ENCODE data around the gene SYT6. TPM values are rescaled to one million over a fixed set of nuclear protein-coding genes. Genes with fewer than 3 reads are reported as not detected.

SYT6 gene, protein sequence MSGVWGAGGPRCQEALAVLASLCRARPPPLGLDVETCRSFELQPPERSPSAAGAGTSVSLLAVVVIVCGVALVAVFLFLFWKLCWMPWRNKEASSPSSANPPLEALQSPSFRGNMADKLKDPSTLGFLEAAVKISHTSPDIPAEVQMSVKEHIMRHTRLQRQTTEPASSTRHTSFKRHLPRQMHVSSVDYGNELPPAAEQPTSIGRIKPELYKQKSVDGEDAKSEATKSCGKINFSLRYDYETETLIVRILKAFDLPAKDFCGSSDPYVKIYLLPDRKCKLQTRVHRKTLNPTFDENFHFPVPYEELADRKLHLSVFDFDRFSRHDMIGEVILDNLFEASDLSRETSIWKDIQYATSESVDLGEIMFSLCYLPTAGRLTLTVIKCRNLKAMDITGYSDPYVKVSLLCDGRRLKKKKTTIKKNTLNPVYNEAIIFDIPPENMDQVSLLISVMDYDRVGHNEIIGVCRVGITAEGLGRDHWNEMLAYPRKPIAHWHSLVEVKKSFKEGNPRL
- total RNA-seq = not detected

DNA sequence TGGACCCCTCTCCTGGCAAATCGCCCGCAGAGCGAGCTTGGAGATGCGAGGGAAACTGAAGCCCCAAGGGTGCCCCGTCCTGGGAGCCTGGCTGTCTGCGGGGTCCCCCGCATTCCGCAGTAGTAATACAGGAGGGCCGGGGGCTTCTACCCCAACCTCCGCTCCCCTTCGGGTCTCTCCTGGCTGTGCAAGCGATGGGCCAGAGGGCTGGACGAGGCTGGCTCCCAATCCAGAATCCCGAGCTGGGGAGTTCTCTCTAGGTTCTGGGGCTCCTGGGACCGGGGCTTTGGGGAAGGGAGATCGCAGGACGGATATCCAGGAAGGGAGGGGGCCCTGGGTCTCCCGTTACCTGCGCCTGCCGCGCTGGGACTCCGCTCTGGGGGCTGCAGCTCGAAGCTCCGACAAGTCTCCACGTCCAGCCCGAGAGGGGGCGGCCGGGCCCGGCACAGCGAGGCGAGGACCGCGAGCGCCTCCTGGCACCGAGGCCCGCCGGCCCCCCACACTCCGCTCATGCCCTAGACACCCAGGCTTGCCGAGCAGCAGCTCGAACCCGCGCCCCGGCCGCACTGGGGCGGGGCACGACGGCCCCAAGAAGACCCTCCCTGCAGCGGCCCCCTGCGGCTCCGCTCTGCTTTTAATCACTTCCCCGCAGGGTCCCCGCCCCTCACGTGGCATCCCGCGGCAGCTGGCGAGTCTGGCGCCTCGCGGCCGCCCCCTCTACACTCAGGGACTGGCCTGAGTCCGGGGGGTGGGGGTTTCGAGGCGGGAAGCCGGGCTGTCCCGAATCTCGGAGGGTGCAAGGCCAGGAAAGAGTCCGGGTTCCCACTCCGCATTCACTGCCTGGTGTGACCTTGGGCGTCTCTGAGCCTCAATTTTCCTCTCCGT lies at the start of gene SYT6:
Gene SYT6, minus strand, starts transcription at position 609 of the 885 bp plus-strand sequence. Its CDS starts 97 bp downstream, at position 512.
- H3K36me3 Mint-ChIP-seq (ENCODE audit: insufficient read depth in 2 of 2) = no peaks in the 10 kb centered on the region
- H3K9me3 Mint-ChIP-seq = no peaks in the 10 kb centered on the region
- peak within 1 kb of the TSS; percentile 45 to 72 for H3K4me3 Mint-ChIP-seq
- peak in 1 of 2 donors; percentile 43 for ATAC-seq (replicated peaks in 1 of 2)
- no peak within 1 kb of the TSS for H3K27ac Mint-ChIP-seq
- H3K4me1 Mint-ChIP-seq (ENCODE audit: low read depth) = peaks cover 14% of the 10 kb centered on the region
- DNase-seq = peak; percentile 8 to 14
- peaks cover 83% of the 10 kb centered on the region for H3K27me3 Mint-ChIP-seq (ENCODE audit: low read depth)

DNA sequence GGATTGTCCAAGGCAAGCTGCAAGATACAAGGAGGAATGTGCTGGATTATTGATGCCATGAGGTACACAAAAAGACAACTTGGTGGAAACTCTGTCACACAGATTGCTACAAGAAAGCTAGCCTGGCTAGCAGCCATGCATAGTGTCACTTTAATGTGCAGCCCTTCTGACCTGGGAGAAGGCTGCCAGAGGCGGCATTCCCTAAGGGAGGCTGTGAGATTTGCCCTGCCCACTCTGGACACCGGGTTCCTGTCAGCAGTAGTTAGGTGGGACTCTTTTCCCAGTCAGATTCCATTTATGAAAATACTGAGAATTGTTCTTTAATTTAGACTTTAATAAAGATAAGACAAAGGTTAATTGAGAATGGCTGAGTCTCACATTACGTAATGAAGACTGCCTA lies 47.8 kb upstream of the SYT6 start:
- H3K4me3 Mint-ChIP-seq = no peak overlapping the region
- no peaks in the 10 kb centered on the region for H3K4me1 Mint-ChIP-seq (ENCODE audit: low read depth)
- no peaks in the 10 kb centered on the region for H3K9me3 Mint-ChIP-seq
- ATAC-seq (replicated peaks in 1 of 2) = no peak
- H3K36me3 Mint-ChIP-seq (ENCODE audit: insufficient read depth in 2 of 2) = no peaks in the 10 kb centered on the region
- H3K27me3 Mint-ChIP-seq (ENCODE audit: low read depth) = peaks cover 28% of the 10 kb centered on the region
- DNase-seq = no peak
- H3K27ac Mint-ChIP-seq = no peak overlapping the region

DNA sequence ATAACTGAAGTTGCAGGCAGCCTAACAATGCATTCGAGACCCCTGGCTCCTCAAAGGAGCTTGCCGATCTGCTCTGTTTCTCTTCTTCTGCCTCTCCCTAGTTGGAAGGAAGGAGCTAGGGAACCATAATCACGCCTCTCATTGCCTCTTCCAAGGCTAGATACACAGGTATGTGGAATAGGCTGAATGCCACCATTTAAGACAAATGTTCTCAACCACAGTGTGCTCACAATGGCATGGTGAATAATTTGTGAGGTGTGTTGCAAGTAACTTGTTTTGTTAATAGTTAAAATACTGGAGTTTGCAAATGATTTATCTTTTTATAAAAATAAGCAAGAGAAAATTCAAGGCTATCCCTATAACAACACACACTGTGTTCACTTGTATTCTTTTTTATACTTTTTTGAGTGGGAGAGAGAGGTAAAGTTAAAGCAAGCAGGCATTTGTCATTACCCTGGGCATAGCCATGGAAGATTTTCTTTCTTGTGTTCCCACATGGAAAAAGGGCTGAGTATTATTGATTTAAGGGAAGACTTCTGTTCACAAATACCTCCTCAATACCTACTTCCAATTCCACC lies 45.4 kb upstream of the SYT6 start:
- peaks cover 0 to 1% of the 10 kb centered on the region in 2 donors for H3K36me3 Mint-ChIP-seq (ENCODE audit: insufficient read depth in 2 of 2)
- DNase-seq = no peak
- no peak for ATAC-seq (replicated peaks in 1 of 2)
- peaks cover 9% of the 10 kb centered on the region for H3K4me1 Mint-ChIP-seq (ENCODE audit: low read depth)
- no peak overlapping the region for H3K27ac Mint-ChIP-seq
- H3K9me3 Mint-ChIP-seq = no peaks in the 10 kb centered on the region
- peaks cover 44% of the 10 kb centered on the region for H3K27me3 Mint-ChIP-seq (ENCODE audit: low read depth)
- no peak overlapping the region for H3K4me3 Mint-ChIP-seq

DNA sequence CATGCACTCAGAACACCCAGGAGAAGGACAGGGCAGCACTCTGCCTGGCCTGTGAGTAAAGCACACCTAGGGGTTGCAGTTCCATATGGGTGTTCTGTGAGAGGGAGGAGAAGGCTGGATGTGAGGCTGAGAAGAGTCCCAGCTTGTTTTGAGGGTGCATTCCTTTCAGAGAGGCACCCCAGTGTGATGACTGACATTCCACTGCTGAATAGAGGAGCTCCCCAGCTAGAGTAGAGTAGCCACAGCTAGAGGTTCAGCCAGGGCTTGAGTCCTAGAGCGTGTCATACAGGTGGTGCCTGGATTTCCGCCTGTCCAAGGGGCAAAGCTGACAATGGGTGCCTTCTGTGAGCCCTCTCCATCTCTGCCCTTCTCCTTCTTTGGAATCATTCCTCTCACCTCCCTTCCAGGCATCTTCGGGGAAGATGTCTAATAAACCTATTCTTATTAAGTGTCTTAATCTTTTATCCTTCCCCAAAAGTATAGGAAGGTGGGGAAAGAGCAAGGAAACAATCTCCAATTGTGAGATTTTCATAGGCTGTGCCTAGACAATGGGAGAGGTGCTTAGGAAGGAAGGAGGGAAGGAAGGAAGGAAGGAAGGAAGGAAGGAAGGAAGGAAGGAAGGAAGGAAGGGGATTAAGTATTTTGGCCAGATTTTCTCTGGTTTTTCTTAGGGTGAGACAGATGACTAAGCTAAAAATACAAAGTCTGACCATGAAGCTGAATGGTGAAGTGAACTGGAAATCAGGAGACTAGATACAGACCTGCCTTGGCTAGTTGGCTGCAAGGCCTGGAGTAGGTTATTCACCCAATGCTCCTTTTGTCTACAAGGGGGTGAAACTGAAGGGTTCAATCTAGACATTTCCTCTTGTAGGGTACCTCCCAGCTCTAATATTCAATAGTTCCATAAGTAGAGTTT lies 43.6 kb upstream of the SYT6 start:
- no peak overlapping the region for H3K4me3 Mint-ChIP-seq
- peaks cover 0 to 1% of the 10 kb centered on the region in 2 donors for H3K36me3 Mint-ChIP-seq (ENCODE audit: insufficient read depth in 2 of 2)
- no peak for DNase-seq
- H3K27ac Mint-ChIP-seq = no peak overlapping the region
- H3K9me3 Mint-ChIP-seq = no peaks in the 10 kb centered on the region
- H3K4me1 Mint-ChIP-seq (ENCODE audit: low read depth) = peaks cover 9% of the 10 kb centered on the region
- ATAC-seq (replicated peaks in 1 of 2) = no peak
- peaks cover 46% of the 10 kb centered on the region for H3K27me3 Mint-ChIP-seq (ENCODE audit: low read depth)

DNA sequence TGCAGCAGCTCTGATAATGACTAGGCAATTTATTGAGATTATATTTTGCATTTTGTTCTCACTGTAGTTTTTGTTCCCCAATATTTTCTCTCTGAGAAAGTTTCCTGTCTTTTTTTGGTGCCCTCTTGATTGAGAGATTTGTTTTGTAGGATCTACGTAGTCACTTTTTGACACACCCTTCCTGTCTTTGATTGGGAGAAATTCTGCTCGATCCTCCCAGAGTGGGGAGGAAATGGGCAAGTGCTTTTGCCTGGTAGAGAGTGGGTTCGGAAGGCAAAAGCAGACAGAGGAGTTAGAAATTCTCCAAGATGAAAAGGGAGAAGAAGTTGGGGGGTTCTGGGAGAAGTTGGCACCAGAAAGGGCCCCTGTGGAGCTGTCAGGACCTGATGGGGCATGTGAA lies 42.1 kb upstream of the SYT6 start:
- H3K27me3 Mint-ChIP-seq (ENCODE audit: low read depth) = peaks cover 42% of the 10 kb centered on the region

DNA sequence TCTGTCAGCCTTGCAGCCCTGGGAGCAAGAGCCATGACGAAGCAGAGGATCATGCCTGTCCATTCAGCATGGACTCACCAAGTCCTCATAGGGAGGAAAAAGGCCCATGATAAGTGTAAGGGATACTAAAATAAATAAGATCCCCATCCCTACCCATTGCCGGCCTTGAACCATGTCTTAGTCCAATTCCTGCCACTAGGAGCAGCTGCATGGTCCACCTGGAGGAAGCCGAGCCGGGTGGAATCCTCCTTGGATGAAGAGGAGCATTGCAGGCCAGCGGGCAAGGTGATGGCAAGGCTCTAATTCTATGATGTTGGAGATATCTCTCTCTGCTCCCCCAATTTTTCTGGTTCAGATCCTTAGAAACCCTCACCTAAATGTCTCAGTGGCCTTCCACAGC lies 38.7 kb upstream of the SYT6 start:
- ATAC-seq (replicated peaks in 1 of 2) (no peak), DNase-seq (no peak)
- Mint-ChIP-seq H3K27ac (no peak overlapping the region), H3K36me3 (ENCODE audit: insufficient read depth in 2 of 2) (peaks cover 0 to 1% of the 10 kb centered on the region in 2 donors), H3K4me1 (ENCODE audit: low read depth) (peaks cover 9% of the 10 kb centered on the region), H3K9me3 (no peaks in the 10 kb centered on the region), H3K4me3 (no peak overlapping the region), H3K27me3 (ENCODE audit: low read depth) (peaks cover 32% of the 10 kb centered on the region)

More for the DNA sequence above, 42.1 kb upstream of the SYT6 start:
- ATAC-seq (replicated peaks in 1 of 2) = no peak
- DNase-seq = no peak
- Mint-ChIP-seq H3K36me3 (ENCODE audit: insufficient read depth in 2 of 2) (peaks cover 0 to 1% of the 10 kb centered on the region in 2 donors), H3K9me3 (no peaks in the 10 kb centered on the region), H3K27ac (no peak overlapping the region), H3K4me1 (ENCODE audit: low read depth) (peaks cover 9% of the 10 kb centered on the region), H3K4me3 (no peak overlapping the region)

DNA sequence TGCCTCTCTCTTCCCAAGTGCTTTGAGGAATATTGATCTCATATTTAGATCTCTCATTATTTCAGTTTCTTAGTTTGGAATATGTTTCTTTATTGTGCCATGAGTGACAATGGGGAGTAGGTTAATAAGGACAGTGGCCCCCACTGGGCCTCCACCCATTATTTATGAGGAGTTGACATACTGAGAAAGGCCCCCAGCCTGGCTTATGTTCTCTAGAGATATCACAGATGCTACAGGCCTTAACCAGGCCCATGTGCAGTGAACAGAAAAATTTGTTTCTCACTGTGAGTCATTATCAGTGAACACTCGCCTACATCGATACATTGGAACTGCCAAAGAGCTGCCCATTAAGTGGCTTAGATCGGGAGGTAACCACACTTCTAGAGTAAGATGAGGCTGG lies 35.7 kb upstream of the SYT6 start:
- no peak overlapping the region for H3K27ac Mint-ChIP-seq
- no peak overlapping the region for H3K4me3 Mint-ChIP-seq
- no peaks in the 10 kb centered on the region for H3K4me1 Mint-ChIP-seq (ENCODE audit: low read depth)
- peaks cover 9% of the 10 kb centered on the region for H3K27me3 Mint-ChIP-seq (ENCODE audit: low read depth)
- DNase-seq = no peak
- H3K36me3 Mint-ChIP-seq (ENCODE audit: insufficient read depth in 2 of 2) = no peaks in the 10 kb centered on the region
- no peak for ATAC-seq (replicated peaks in 1 of 2)
- H3K9me3 Mint-ChIP-seq = no peaks in the 10 kb centered on the region

DNA sequence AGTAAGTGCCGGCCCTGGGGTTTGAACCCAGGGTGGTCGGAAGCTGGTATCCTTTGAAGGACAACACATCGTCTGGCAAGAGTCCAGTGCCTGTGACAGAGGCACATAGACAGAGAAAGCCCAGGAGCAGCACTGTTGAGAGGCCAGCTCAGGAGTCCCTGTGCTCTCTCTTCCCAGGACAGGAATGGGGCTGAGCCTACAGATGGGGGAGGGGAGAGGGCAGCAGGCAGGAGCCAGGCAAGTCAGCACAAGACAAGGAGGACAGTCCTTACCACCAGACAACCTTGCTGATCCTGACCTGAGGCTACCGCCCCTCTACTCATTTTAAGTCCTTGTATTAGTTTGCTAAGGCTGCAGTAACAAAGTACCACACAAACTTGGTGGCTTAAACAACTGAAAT lies 27.7 kb upstream of the SYT6 start:
- Mint-ChIP-seq H3K4me3 (no peak overlapping the region), H3K27ac (no peak overlapping the region), H3K9me3 (peaks cover 0 to 3% of the 10 kb centered on the region in 2 donors), H3K4me1 (ENCODE audit: low read depth) (no peaks in the 10 kb centered on the region), H3K36me3 (ENCODE audit: insufficient read depth in 2 of 2) (no peaks in the 10 kb centered on the region), H3K27me3 (ENCODE audit: low read depth) (peaks cover 5% of the 10 kb centered on the region)
- ATAC-seq (replicated peaks in 1 of 2) (no peak), DNase-seq (no peak)

DNA sequence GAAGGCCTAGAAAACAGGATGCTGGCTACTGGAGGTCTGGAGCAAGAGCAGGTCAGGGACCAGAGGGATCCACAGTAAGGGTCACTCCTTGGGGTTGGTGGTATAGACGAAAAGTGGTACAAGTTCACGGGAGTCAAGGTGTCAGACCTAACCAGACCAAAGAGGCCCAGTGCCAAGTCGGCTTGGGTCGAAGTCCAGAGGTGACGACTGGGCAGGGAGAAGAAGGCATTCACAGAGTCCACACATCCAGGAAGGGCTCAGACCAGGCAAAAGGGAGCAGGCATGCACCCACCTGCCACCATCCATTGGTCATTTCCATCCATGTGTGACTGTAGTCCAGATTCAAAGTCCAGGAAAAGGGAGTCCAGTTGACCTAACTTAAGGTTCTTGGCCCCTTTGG lies 27.1 kb upstream of the SYT6 start:
- Mint-ChIP-seq H3K27me3 (ENCODE audit: low read depth) (peaks cover 5% of the 10 kb centered on the region), H3K4me3 (no peak overlapping the region), H3K36me3 (ENCODE audit: insufficient read depth in 2 of 2) (no peaks in the 10 kb centered on the region), H3K27ac (no peak overlapping the region), H3K9me3 (peaks cover 0 to 3% of the 10 kb centered on the region in 2 donors), H3K4me1 (ENCODE audit: low read depth) (no peaks in the 10 kb centered on the region)
- ATAC-seq (replicated peaks in 1 of 2) = no peak
- DNase-seq = no peak

DNA sequence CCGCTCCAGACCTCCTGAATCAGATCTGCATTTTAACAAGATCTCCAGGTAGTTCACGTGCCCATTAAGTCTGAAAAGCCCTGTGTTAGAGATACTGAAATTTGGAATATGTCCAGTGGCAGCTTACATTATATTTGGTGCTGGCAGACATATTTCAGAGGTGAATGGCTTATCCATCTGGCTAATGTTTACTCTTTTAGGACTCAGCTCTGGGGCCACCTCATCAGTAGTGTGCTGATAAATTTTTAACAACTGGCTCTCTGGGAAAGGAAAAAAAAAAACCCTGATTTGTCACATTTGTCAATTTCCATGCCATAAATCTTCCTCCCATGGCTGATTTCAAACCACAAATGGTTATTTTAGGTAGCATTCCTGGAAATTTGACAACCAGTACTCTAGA lies 25.3 kb upstream of the SYT6 start:
- H3K36me3 Mint-ChIP-seq (ENCODE audit: insufficient read depth in 2 of 2) = no peaks in the 10 kb centered on the region
- no peak for DNase-seq
- H3K27me3 Mint-ChIP-seq (ENCODE audit: low read depth) = no peaks in the 10 kb centered on the region
- ATAC-seq (replicated peaks in 1 of 2) = no peak
- H3K4me3 Mint-ChIP-seq = no peak overlapping the region
- no peaks in the 10 kb centered on the region for H3K4me1 Mint-ChIP-seq (ENCODE audit: low read depth)
- H3K9me3 Mint-ChIP-seq = no peaks in the 10 kb centered on the region
- H3K27ac Mint-ChIP-seq = no peak overlapping the region

DNA sequence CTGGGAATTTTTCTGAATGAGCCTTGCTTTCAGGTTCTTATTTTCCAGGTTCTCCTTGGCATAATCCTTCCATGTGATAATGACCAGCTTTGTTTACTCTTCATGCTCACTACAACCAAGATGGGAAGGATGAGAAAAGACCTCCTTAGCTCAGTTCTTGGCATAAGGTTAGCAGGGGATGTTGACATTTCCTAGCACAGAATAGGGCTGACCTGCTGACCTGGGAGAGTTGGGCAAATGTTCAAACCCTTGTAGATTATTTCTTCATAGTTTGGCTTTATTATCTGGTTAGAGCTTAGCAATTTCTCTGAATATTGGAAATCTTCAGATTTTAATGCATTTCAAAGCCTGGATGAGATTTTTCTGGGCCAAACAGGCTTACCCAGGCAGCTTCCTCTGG lies 23.6 kb upstream of the SYT6 start:
- no peaks in the 10 kb centered on the region for H3K4me1 Mint-ChIP-seq (ENCODE audit: low read depth)
- no peak for ATAC-seq (replicated peaks in 1 of 2)
- H3K27ac Mint-ChIP-seq = no peak overlapping the region

DNA sequence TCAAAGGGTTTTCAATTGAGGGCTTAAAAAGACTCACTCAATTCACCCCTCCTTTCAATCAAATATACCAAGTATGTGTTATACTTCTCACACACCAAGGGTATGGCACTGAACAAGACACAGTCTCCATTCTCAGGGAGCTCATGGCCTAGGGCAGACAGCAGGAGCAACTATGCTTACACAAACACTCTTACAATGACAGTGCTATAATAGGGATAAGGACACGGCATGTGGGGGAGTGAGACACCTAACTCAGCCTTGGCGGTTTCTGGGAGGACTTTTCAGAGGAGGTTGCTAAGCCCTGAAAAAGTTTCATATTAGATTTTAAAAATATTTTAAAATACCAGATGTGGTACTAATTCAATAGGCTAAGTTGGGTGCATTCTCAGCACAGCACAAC lies 22.7 kb upstream of the SYT6 start:
- Mint-ChIP-seq H3K27me3 (ENCODE audit: low read depth) (no peaks in the 10 kb centered on the region), H3K27ac (no peak overlapping the region), H3K4me3 (no peak overlapping the region)

More for the DNA sequence above, 23.6 kb upstream of the SYT6 start:
- no peaks in the 10 kb centered on the region for H3K36me3 Mint-ChIP-seq (ENCODE audit: insufficient read depth in 2 of 2)
- DNase-seq = no peak
- H3K27me3 Mint-ChIP-seq (ENCODE audit: low read depth) = no peaks in the 10 kb centered on the region
- H3K9me3 Mint-ChIP-seq = no peaks in the 10 kb centered on the region
- no peak overlapping the region for H3K4me3 Mint-ChIP-seq

More for the DNA sequence above, 22.7 kb upstream of the SYT6 start:
- no peaks in the 10 kb centered on the region for H3K4me1 Mint-ChIP-seq (ENCODE audit: low read depth)
- no peak for DNase-seq
- no peak for ATAC-seq (replicated peaks in 1 of 2)
- H3K9me3 Mint-ChIP-seq = no peaks in the 10 kb centered on the region
- no peaks in the 10 kb centered on the region for H3K36me3 Mint-ChIP-seq (ENCODE audit: insufficient read depth in 2 of 2)

Data from activated T-cell treated with anti-CD3 and anti-CD28 coated beads, Interleukin-2, amount 50 U/mL, for 72 hours (primary cell).